HL-60 (cell line): Measurements from ENCODE around the gene RSRP1.

Source experiments
- CTCF ChIP-seq: IDR thresholded peaks from one replicate; pipeline ENCODE4 v1.5.1; 2011; ENCODE audit warnings: low read length, control low read depth, inconsistent platforms; ENCODE audit not compliant: insufficient read depth
- SPI1 ChIP-seq: IDR thresholded peaks from 2 replicates; pipeline ENCODE4 v1.6.1; 2012; ENCODE audit warnings: low read depth, mild to moderate bottlenecking, borderline replicate concordance

- TF ChIP-seq CTCF (no peak), SPI1 (no peak)
Measured at GRCh38 chr1:25232866-25233784, 14.1 kb downstream of the RSRP1 start.
